AG10803 (cell line): ENCODE measurements around the gene USP20.
A peak's percentile ranks its signal among the peaks of the same experiment; 100 is the strongest.

Experiments
- DNase-seq: peaks from one replicate; pipeline ENCODE4 v3.0.0; 2010; ENCODE audit warnings: low read depth
- H3K4me3 ChIP-seq: 2 replicates; pipeline ENCODE4 v1.5.1; 2011; ENCODE audit warnings: mild to moderate bottlenecking, low read length, control low read depth
- CTCF ChIP-seq: conservative IDR thresholded peaks from 2 replicates; pipeline ENCODE4 v1.5.1; 2011; ENCODE audit warnings: mild to moderate bottlenecking, low read length, control low read depth, inconsistent platforms

Gene USP20

DNA sequence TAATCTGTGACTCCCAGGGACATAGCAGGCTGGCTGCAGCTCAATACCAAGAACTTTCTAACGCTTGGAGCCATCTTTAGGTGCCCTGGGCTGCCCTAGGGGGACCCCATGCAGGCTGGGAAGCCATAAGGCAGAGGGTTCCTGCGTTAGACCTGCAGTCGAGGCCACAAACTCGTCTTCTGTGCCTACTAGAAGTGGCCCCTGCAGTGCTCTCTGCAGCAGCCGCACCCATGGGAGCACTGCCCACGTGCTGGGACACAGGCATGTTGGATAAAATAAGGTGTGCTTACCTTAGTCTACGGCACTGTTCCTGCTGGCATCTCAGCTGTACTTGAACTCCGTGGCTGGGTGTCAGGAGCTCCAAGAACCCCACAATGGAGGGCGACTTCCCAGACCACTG lies 22.9 kb upstream of the USP20 start:
- TF ChIP-seq CTCF: no peak
- no peak overlapping the region for H3K4me3 ChIP-seq
- DNase-seq: no peak

DNA sequence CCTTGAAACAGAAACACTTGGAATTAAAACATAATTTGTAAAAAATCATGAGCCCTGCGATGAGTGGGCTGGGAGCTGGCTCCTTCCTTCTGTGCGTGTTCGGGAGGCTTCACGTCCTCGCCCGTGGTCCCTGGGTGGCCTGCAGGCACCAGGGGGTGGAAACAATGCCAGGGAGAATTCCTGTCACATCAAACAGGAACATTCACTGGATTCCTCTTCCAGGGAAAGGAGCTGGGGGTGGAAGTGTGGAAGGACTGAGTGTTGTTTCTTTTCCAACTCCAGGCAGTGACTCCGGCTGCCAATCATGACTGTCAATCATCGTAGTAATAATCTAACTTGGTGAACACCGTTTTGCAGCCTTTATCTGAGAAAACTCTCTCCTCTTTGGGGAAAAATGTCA lies 21.6 kb upstream of the USP20 start:
- TF ChIP-seq CTCF: no peak
- no peak overlapping the region for H3K4me3 ChIP-seq
- no peak for DNase-seq

GRCh38 chr9:129814432-129815223 lies 20.6 kb upstream of the USP20 start:
- TF ChIP-seq CTCF: no peak

DNA sequence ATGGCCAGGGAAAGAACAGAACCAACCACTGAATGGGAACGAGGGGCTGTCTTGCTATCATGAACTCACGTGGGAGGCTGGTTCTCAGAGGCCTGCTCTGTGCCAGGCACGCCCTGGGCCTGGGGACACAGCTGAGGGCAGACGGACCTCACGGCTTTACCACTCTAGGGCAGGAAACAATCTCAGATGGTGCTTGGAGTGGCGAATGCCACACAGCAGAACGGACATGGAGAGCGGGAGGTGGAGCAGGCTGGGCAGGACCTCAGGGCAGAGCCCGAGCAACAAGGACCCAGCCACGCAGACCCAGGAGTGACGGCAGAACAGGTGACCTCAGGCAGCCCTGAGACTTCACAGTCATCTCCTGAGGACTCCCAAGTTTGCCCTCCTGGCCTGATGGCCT lies 20.0 kb upstream of the USP20 start:
- H3K4me3 ChIP-seq: no peak overlapping the region
- no peak for TF ChIP-seq CTCF
- DNase-seq: no peak

More at GRCh38 chr9:129814432-129815223, 20.6 kb upstream of the USP20 start:
- H3K4me3 ChIP-seq: no peak overlapping the region
- DNase-seq: no peak

GRCh38 chr9:129816501-129817435 lies 18.5 kb upstream of the USP20 start:
- DNase-seq: no peak
- H3K4me3 ChIP-seq: no peak overlapping the region
- no peak for TF ChIP-seq CTCF

DNA sequence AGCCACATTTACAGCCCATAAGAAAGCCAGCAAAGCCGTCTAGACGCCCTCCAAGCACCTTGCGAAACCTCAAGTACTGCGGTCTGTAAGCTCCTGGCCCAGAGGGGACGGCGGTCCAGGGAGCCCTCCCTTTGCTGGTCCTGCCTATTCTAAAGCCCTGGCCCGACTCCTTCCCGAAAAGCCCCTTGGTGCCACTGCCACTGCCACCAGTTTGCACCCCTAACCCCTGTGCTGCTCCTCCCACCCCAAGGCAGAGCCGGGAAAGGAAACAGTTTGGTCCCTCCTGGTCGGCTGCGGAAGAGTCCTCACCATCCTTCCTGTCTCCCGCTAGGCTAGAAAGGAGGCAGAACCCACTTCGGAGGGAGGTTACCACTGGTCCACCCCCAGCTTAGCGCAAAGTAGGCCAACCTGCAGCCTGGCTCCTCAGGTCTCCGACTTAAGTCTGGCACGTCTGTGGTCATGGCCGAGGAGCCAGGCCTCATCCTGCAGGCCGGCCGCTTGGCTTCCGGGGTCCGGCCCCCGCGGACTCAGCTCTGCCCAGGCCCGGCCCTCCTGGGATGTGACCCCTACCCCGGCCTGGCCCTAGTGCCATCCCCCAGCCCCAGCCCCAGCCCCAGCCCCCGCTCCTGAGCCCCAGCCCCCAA lies 12.2 kb upstream of the USP20 start:
- peak overlapping the region; percentile 81 for H3K4me3 ChIP-seq
- DNase-seq: peak; percentile 38
- no peak for TF ChIP-seq CTCF
